Panc1 (cell line): Measurements from ENCODE around the gene KRT85. TPM values are rescaled to one million over a fixed set of nuclear protein-coding genes. Genes with fewer than 3 reads are reported as not detected.

Experiments
- ATAC-seq: fragments of 200-7000 bp; cut with Tn5 transposase; 2 replicates; pipeline ENCODE4 v1.9.1; 2020; ENCODE audit warnings: mild to moderate bottlenecking, moderate library complexity
- BruUV-seq: library from RNA; stranded (reverse); fragments of 400-500 nt; replicated peaks from 2 replicates; lab custom pipeline; 2021; lab: Mats Ljungman, UMichigan
- CTCF ChIA-PET: fragments of 300-600 bp; sonication (Branson Sonifier 250); formaldehyde crosslinking; loops from one replicate; lab custom pipeline; 2022; ENCODE audit warnings: antibody characterized with exemption; lab: Charles Lee
- POLR2A ChIA-PET: fragments of 300-600 bp; sonication (Branson Sonifier 250); formaldehyde crosslinking; loops from one replicate; lab custom pipeline; 2022; ENCODE audit warnings: antibody characterized with exemption; lab: Charles Lee
- DNase-seq: peaks from one replicate; pipeline ENCODE4 v3.0.0-alpha.2; 2010; ENCODE audit warnings: low read depth, low spot score
- H3K27ac ChIP-seq: 2 replicates; pipeline ENCODE4 v1.5.1; 2011; ENCODE audit warnings: mild to moderate bottlenecking, low read length, inconsistent platforms
- H3K27me3 ChIP-seq: fragments of 200-500 bp; sonication (Bioruptor generic); 2 replicates; pipeline ENCODE4 v1.6.0; 2014; ENCODE audit warnings: low read length, inconsistent platforms; ENCODE audit not compliant: control insufficient read depth, insufficient read depth
- H3K36me3 ChIP-seq: fragments of 200-500 bp; sonication (Bioruptor generic); 2 replicates; pipeline ENCODE4 v1.5.1; 2014; ENCODE audit warnings: inconsistent platforms, mild to moderate bottlenecking, low read length, moderate library complexity; ENCODE audit not compliant: control insufficient read depth, insufficient read depth
- H3K4me1 ChIP-seq: 2 replicates; pipeline ENCODE4 v1.5.1; 2011; ENCODE audit warnings: inconsistent platforms, mild to moderate bottlenecking, low read length, moderate library complexity; ENCODE audit not compliant: control insufficient read depth, insufficient read depth
- H3K4me3 ChIP-seq, 2 experiments: 2 replicates each; pipeline ENCODE4 v1.5.1; 2011 to 2012; ENCODE audit warnings: low read depth in 2 of 2, low read length in 2 of 2, mild to moderate bottlenecking in 2 of 2, inconsistent platforms in 1 of 2, moderate library complexity in 1 of 2
- H3K9me3 ChIP-seq: fragments of 200-500 bp; sonication (Bioruptor generic); 2 replicates; pipeline ENCODE4 v1.5.1; 2014; ENCODE audit warnings: low read depth, mild to moderate bottlenecking, inconsistent platforms, low read length, moderate library complexity; ENCODE audit not compliant: control insufficient read depth, insufficient read depth
- CTCF ChIP-seq: fragments of 450-650 bp; IDR thresholded peaks from 2 replicates; pipeline ENCODE4 v1.5.1; 2017; ENCODE audit warnings: mild to moderate bottlenecking
- POLR2AphosphoS5 ChIP-seq: IDR thresholded peaks from 2 replicates; pipeline ENCODE4 v1.6.1; 2012; ENCODE audit warnings: mild to moderate bottlenecking, low read depth, low read length, moderate library complexity
- REST ChIP-seq, 2 experiments: IDR thresholded peaks; 2 replicates each; pipeline ENCODE4 v1.6.1; 2011 to 2012; ENCODE audit warnings: low read depth in 2 of 2, control low read depth in 1 of 2, low read length in 1 of 2, mild to moderate bottlenecking in 1 of 2, moderate library complexity in 1 of 2; ENCODE audit not compliant: insufficient read depth in 1 of 2
- SIN3A ChIP-seq: IDR thresholded peaks from 2 replicates; pipeline ENCODE4 v1.6.1; 2012; ENCODE audit warnings: low read depth, mild to moderate bottlenecking, low read length, moderate library complexity, borderline replicate concordance; ENCODE audit not compliant: insufficient read depth
- TCF7L2 ChIP-seq: IDR thresholded peaks from 2 replicates; pipeline ENCODE4 v1.6.1; 2011; ENCODE audit warnings: mild to moderate bottlenecking, low read depth, low read length, inconsistent platforms
- in situ Hi-C: cut with HindIII; loops from 2 replicates; pipeline ENCODE4 v1.10.0; 2016; ENCODE audit warnings: low sequenced_read_pairs, low pct_unique_long_range_greater_than_20kb
- intact Hi-C: fragments of 100-400 bp; cut with micrococcal nuclease; formaldehyde crosslinking; loops from one replicate; pipeline ENCODE4 v1.10.0; 2022; ENCODE audit not compliant: unreplicated experiment
- total RNA-seq: library from RNA; stranded (reverse); gene quantifications from one replicate; pipeline ENCODE4 v1.2.1, GENCODE V29; 2021; ENCODE audit not compliant: unreplicated experiment

KRT85 gene
- total RNA-seq, 1 experiment from 2014 or later: not detected

GRCh38 chr12:52382854-52383253, 15.6 kb upstream of the KRT85 start:
- Histone ChIP-seq H3K9me3 (no peaks in the 10 kb centered on the region), H3K27ac (no peak overlapping the region), H3K4me1 (no peaks in the 10 kb centered on the region), H3K4me3 (no peak overlapping the region), H3K36me3 (no peaks in the 10 kb centered on the region), H3K27me3 (peaks cover 6% of the 10 kb centered on the region)
- in situ Hi-C loops: no loop called here
- DNase-seq (no peak), ATAC-seq (no peak)
- ChIA-PET CTCF (interaction anchor here (0.6 kb wide), 1 partner anchor 219 kb away, joined by 3 read pairs; no protein-coding TSS in a partner anchor), POLR2A (no interaction called here)
- no TSS peak for BruUV-seq
- no peak for TF ChIP-seq TCF7L2
- TF ChIP-seq CTCF: no peak
- TF ChIP-seq SIN3A: no peak
- TF ChIP-seq REST (IDR thresholded peaks at IDR 0.05; ENCODE audit: insufficient read depth in 1 of 2, low read depth in 2 of 2, low read length in 1 of 2): no peak
- TF ChIP-seq POLR2AphosphoS5: no peak
- intact Hi-C loops: no loop called here

GRCh38 chr12:52381206-52381605, 13.9 kb upstream of the KRT85 start:
- ATAC-seq (no peak), DNase-seq (no peak)
- no peaks in the 10 kb centered on the region for H3K9me3 ChIP-seq
- intact Hi-C loops (no loop called here), in situ Hi-C loops (no loop called here)
- BruUV-seq: no TSS peak
- H3K4me1 ChIP-seq: no peaks in the 10 kb centered on the region
- ChIA-PET CTCF (no interaction called here), POLR2A (no interaction called here)
- H3K4me3 ChIP-seq: no peak overlapping the region
- no peaks in the 10 kb centered on the region for H3K36me3 ChIP-seq
- no peak overlapping the region for H3K27ac ChIP-seq
- H3K27me3 ChIP-seq: no peaks in the 10 kb centered on the region; the same call in 1 of the 2 replicates
- TF ChIP-seq REST (IDR thresholded peaks at IDR 0.05; ENCODE audit: insufficient read depth in 1 of 2, low read depth in 2 of 2, low read length in 1 of 2): no peak
- TF ChIP-seq POLR2AphosphoS5: no peak
- TF ChIP-seq CTCF: no peak
- no peak for TF ChIP-seq TCF7L2
- no peak for TF ChIP-seq SIN3A
